ENCODE results near the gene HCN1. TPM values are rescaled to one million over a fixed set of nuclear protein-coding genes. Genes with fewer than 3 reads are reported as not detected.
"Not testable (repeated sequence)": the region's sequence is repeated elsewhere in the genome, so short reads cannot be mapped to it uniquely, and the experiment has no call there.

The HCN1 gene
- polyA plus RNA-seq, 1 experiment = not detected

- CTCF ChIA-PET = no interaction called here
Measured at GRCh38 chr5:45376417-45376816, 319.8 kb downstream of the HCN1 start.

GRCh38 chr5:45372629-45373028 is 323.6 kb downstream of the HCN1 start:
- CTCF ChIA-PET = no interaction called here
- H3K27me3 ChIP-seq (ENCODE audit: control insufficient read depth, insufficient read depth, low read length) = no peaks in the 10 kb centered on the region

More at GRCh38 chr5:45376417-45376816, 319.8 kb downstream of the HCN1 start:
- H3K36me3 ChIP-seq (ENCODE audit: control insufficient read depth, insufficient read depth, low read length) = no peaks in the 10 kb centered on the region
- POLR2A ChIA-PET = no interaction called here
- no peak overlapping the region for H3K4me3 ChIP-seq (ENCODE audit: low read depth, low read length)
- no peak for TF ChIP-seq CTCF (IDR thresholded peaks at IDR 0.05; ENCODE audit: insufficient read depth, low read depth, low read length)
- no peak for DNase-seq (ENCODE audit: low read depth)
- H3K27me3 ChIP-seq (ENCODE audit: control insufficient read depth, insufficient read depth, low read length) = no peaks in the 10 kb centered on the region

GRCh38 chr5:45371423-45371822 is 324.8 kb downstream of the HCN1 start:
- H3K27me3 ChIP-seq (ENCODE audit: control insufficient read depth, insufficient read depth, low read length); POLR2A ChIA-PET; CTCF ChIA-PET: not testable (repeated sequence)

More at GRCh38 chr5:45372629-45373028, 323.6 kb downstream of the HCN1 start:
- POLR2A ChIA-PET = no interaction called here
- DNase-seq (ENCODE audit: low read depth) = no peak
- H3K36me3 ChIP-seq (ENCODE audit: control insufficient read depth, insufficient read depth, low read length) = no peaks in the 10 kb centered on the region
- TF ChIP-seq CTCF (IDR thresholded peaks at IDR 0.05; ENCODE audit: insufficient read depth, low read depth, low read length) = no peak
- no peak overlapping the region for H3K4me3 ChIP-seq (ENCODE audit: low read depth, low read length)

GRCh38 chr5:45355189-45355992 is 340.8 kb downstream of the HCN1 start:
- ChIA-PET CTCF (no interaction called here), POLR2A (no interaction called here)
- no peak overlapping the region for H3K4me3 ChIP-seq (ENCODE audit: low read depth, low read length)
- DNase-seq (ENCODE audit: low read depth) = no peak
- no peaks in the 10 kb centered on the region for H3K36me3 ChIP-seq (ENCODE audit: control insufficient read depth, insufficient read depth, low read length)
- no peaks in the 10 kb centered on the region for H3K27me3 ChIP-seq (ENCODE audit: control insufficient read depth, insufficient read depth, low read length)
- TF ChIP-seq CTCF (IDR thresholded peaks at IDR 0.05; ENCODE audit: insufficient read depth, low read depth, low read length) = no peak

More at GRCh38 chr5:45371423-45371822, 324.8 kb downstream of the HCN1 start:
- H3K4me3 ChIP-seq (ENCODE audit: low read depth, low read length); DNase-seq (ENCODE audit: low read depth); H3K36me3 ChIP-seq (ENCODE audit: control insufficient read depth, insufficient read depth, low read length): not testable (repeated sequence)

- H3K27me3 ChIP-seq (ENCODE audit: control insufficient read depth, insufficient read depth, low read length) = no peaks in the 10 kb centered on the region
- DNase-seq (ENCODE audit: low read depth) = no peak
- POLR2A ChIA-PET = no interaction called here
- no peak overlapping the region for H3K4me3 ChIP-seq (ENCODE audit: low read depth, low read length)
- TF ChIP-seq CTCF (IDR thresholded peaks at IDR 0.05; ENCODE audit: insufficient read depth, low read depth, low read length) = no peak
- CTCF ChIA-PET = no interaction called here
- no peaks in the 10 kb centered on the region for H3K36me3 ChIP-seq (ENCODE audit: control insufficient read depth, insufficient read depth, low read length)
Measured at GRCh38 chr5:45336464-45336863, 359.7 kb downstream of the HCN1 start.

GRCh38 chr5:45335978-45336377 is 360.2 kb downstream of the HCN1 start:
- TF ChIP-seq CTCF (IDR thresholded peaks at IDR 0.05; ENCODE audit: insufficient read depth, low read depth, low read length) = no peak
- CTCF ChIA-PET = no interaction called here
- POLR2A ChIA-PET = no interaction called here

More at GRCh38 chr5:45335978-45336377, 360.2 kb downstream of the HCN1 start:
- no peak for DNase-seq (ENCODE audit: low read depth)
- H3K4me3 ChIP-seq (ENCODE audit: low read depth, low read length) = no peak overlapping the region
- no peaks in the 10 kb centered on the region for H3K36me3 ChIP-seq (ENCODE audit: control insufficient read depth, insufficient read depth, low read length)
- no peaks in the 10 kb centered on the region for H3K27me3 ChIP-seq (ENCODE audit: control insufficient read depth, insufficient read depth, low read length)
